Measurements from ENCODE around the gene EFNB1.
"Not testable (repeated sequence)": the region's sequence is repeated elsewhere in the genome, so short reads cannot be mapped to it uniquely, and the experiment has no call there.

Gene EFNB1

GRCh38 chrX:68828740-68829581 is at the start of gene EFNB1:
Gene EFNB1, plus strand, starts transcription at chrX:68829021. Its CDS starts 756 bp downstream, at chrX:68829777.
- WGBS (ENCODE audit: insufficient coverage, insufficient read length): no CpG with 5 or more reads among the region's 82 CpGs
- Histone ChIP-seq H3K27me3 (ENCODE audit: control insufficient read depth, insufficient read depth, low read length) (peaks cover 58% of the 10 kb centered on the region), H3K9me3 (ENCODE audit: control insufficient read depth, insufficient read depth, low read length) (no peaks in the 10 kb centered on the region), H3K4me1 (ENCODE audit: control insufficient read depth, insufficient read depth, low read length) (peaks cover 3% of the 10 kb centered on the region; the same call in 1 of the 2 replicates), H3K36me3 (ENCODE audit: control insufficient read depth, insufficient read depth, low read length) (no peaks in the 10 kb centered on the region), H3K4me3 (ENCODE audit: low read length) (peak within 1 kb of the TSS; percentile 40), H3K27ac (ENCODE audit: low read length) (no peak within 1 kb of the TSS)
- DNase-seq (ENCODE audit: low read depth, low spot score): no peak

- H3K4me3 ChIP-seq (ENCODE audit: low read length); H3K27me3 ChIP-seq (ENCODE audit: control insufficient read depth, insufficient read depth, low read length); DNase-seq (ENCODE audit: low read depth, low spot score); H3K4me1 ChIP-seq (ENCODE audit: control insufficient read depth, insufficient read depth, low read length); H3K36me3 ChIP-seq (ENCODE audit: control insufficient read depth, insufficient read depth, low read length); H3K9me3 ChIP-seq (ENCODE audit: control insufficient read depth, insufficient read depth, low read length); H3K27ac ChIP-seq (ENCODE audit: low read length): not testable (repeated sequence)
- WGBS (ENCODE audit: insufficient coverage, insufficient read length): no CpG with 5 or more reads among the region's 4 CpGs
Observed at GRCh38 chrX:68781295-68781694, 47.5 kb upstream of the EFNB1 start.

- Histone ChIP-seq H3K27ac (ENCODE audit: low read length) (no peak overlapping the region), H3K4me1 (ENCODE audit: control insufficient read depth, insufficient read depth, low read length) (no peaks in the 10 kb centered on the region), H3K36me3 (ENCODE audit: control insufficient read depth, insufficient read depth, low read length) (no peaks in the 10 kb centered on the region), H3K4me3 (ENCODE audit: low read length) (no peak overlapping the region), H3K27me3 (ENCODE audit: control insufficient read depth, insufficient read depth, low read length) (no peaks in the 10 kb centered on the region), H3K9me3 (ENCODE audit: control insufficient read depth, insufficient read depth, low read length) (no peaks in the 10 kb centered on the region)
- no peak for DNase-seq (ENCODE audit: low read depth, low spot score)
- WGBS (ENCODE audit: insufficient coverage, insufficient read length): no CpG with 5 or more reads among the region's 10 CpGs
Observed at GRCh38 chrX:68784816-68785215, 44.0 kb upstream of the EFNB1 start.

- H3K4me1 ChIP-seq (ENCODE audit: control insufficient read depth, insufficient read depth, low read length); H3K9me3 ChIP-seq (ENCODE audit: control insufficient read depth, insufficient read depth, low read length); H3K27ac ChIP-seq (ENCODE audit: low read length); H3K36me3 ChIP-seq (ENCODE audit: control insufficient read depth, insufficient read depth, low read length); H3K4me3 ChIP-seq (ENCODE audit: low read length); H3K27me3 ChIP-seq (ENCODE audit: control insufficient read depth, insufficient read depth, low read length); DNase-seq (ENCODE audit: low read depth, low spot score): not testable (repeated sequence)
- no CpG with 5 or more reads among the region's 4 CpGs for WGBS (ENCODE audit: insufficient coverage, insufficient read length)
Observed at GRCh38 chrX:68786581-68786980, 42.2 kb upstream of the EFNB1 start.

GRCh38 chrX:68789966-68790365 is 38.9 kb upstream of the EFNB1 start:
- DNase-seq (ENCODE audit: low read depth, low spot score): no peak
- WGBS (ENCODE audit: insufficient coverage, insufficient read length): no CpG with 5 or more reads among the region's 3 CpGs
- H3K36me3 ChIP-seq (ENCODE audit: control insufficient read depth, insufficient read depth, low read length): no peaks in the 10 kb centered on the region
- H3K27ac ChIP-seq (ENCODE audit: low read length): no peak overlapping the region
- H3K4me1 ChIP-seq (ENCODE audit: control insufficient read depth, insufficient read depth, low read length): no peaks in the 10 kb centered on the region
- no peaks in the 10 kb centered on the region for H3K27me3 ChIP-seq (ENCODE audit: control insufficient read depth, insufficient read depth, low read length)
- no peaks in the 10 kb centered on the region for H3K9me3 ChIP-seq (ENCODE audit: control insufficient read depth, insufficient read depth, low read length)
- H3K4me3 ChIP-seq (ENCODE audit: low read length): no peak overlapping the region

- WGBS (ENCODE audit: insufficient coverage, insufficient read length): no CpG with 5 or more reads among the region's 1 CpG
- H3K4me3 ChIP-seq (ENCODE audit: low read length): no peak overlapping the region
- H3K27ac ChIP-seq (ENCODE audit: low read length): no peak overlapping the region
- no peaks in the 10 kb centered on the region for H3K27me3 ChIP-seq (ENCODE audit: control insufficient read depth, insufficient read depth, low read length)
- no peaks in the 10 kb centered on the region for H3K9me3 ChIP-seq (ENCODE audit: control insufficient read depth, insufficient read depth, low read length)
- H3K4me1 ChIP-seq (ENCODE audit: control insufficient read depth, insufficient read depth, low read length): no peaks in the 10 kb centered on the region
- no peak for DNase-seq (ENCODE audit: low read depth, low spot score)
- H3K36me3 ChIP-seq (ENCODE audit: control insufficient read depth, insufficient read depth, low read length): no peaks in the 10 kb centered on the region
Observed at GRCh38 chrX:68792083-68792482, 36.7 kb upstream of the EFNB1 start.

- no CpG with 5 or more reads among the region's 4 CpGs for WGBS (ENCODE audit: insufficient coverage, insufficient read length)
- no peak for DNase-seq (ENCODE audit: low read depth, low spot score)
- no peaks in the 10 kb centered on the region for H3K36me3 ChIP-seq (ENCODE audit: control insufficient read depth, insufficient read depth, low read length)
- no peak overlapping the region for H3K4me3 ChIP-seq (ENCODE audit: low read length)
- no peaks in the 10 kb centered on the region for H3K27me3 ChIP-seq (ENCODE audit: control insufficient read depth, insufficient read depth, low read length)
- no peak overlapping the region for H3K27ac ChIP-seq (ENCODE audit: low read length)
- no peaks in the 10 kb centered on the region for H3K9me3 ChIP-seq (ENCODE audit: control insufficient read depth, insufficient read depth, low read length)
- no peaks in the 10 kb centered on the region for H3K4me1 ChIP-seq (ENCODE audit: control insufficient read depth, insufficient read depth, low read length)
Observed at GRCh38 chrX:68794461-68794860, 34.4 kb upstream of the EFNB1 start.

GRCh38 chrX:68795741-68796140 is 33.1 kb upstream of the EFNB1 start:
- Histone ChIP-seq H3K27ac (ENCODE audit: low read length) (no peak overlapping the region), H3K4me3 (ENCODE audit: low read length) (no peak overlapping the region), H3K27me3 (ENCODE audit: control insufficient read depth, insufficient read depth, low read length) (no peaks in the 10 kb centered on the region), H3K36me3 (ENCODE audit: control insufficient read depth, insufficient read depth, low read length) (no peaks in the 10 kb centered on the region), H3K9me3 (ENCODE audit: control insufficient read depth, insufficient read depth, low read length) (no peaks in the 10 kb centered on the region), H3K4me1 (ENCODE audit: control insufficient read depth, insufficient read depth, low read length) (no peaks in the 10 kb centered on the region)
- WGBS (ENCODE audit: insufficient coverage, insufficient read length): no CpG with 5 or more reads among the region's 3 CpGs
- no peak for DNase-seq (ENCODE audit: low read depth, low spot score)

GRCh38 chrX:68798400-68798799 is 30.4 kb upstream of the EFNB1 start:
- DNase-seq (ENCODE audit: low read depth, low spot score); H3K27ac ChIP-seq (ENCODE audit: low read length); H3K4me1 ChIP-seq (ENCODE audit: control insufficient read depth, insufficient read depth, low read length); H3K9me3 ChIP-seq (ENCODE audit: control insufficient read depth, insufficient read depth, low read length); H3K4me3 ChIP-seq (ENCODE audit: low read length); H3K27me3 ChIP-seq (ENCODE audit: control insufficient read depth, insufficient read depth, low read length); H3K36me3 ChIP-seq (ENCODE audit: control insufficient read depth, insufficient read depth, low read length): not testable (repeated sequence)

GRCh38 chrX:68801737-68802290 is 27.0 kb upstream of the EFNB1 start:
- Histone ChIP-seq H3K4me1 (ENCODE audit: control insufficient read depth, insufficient read depth, low read length) (no peaks in the 10 kb centered on the region), H3K36me3 (ENCODE audit: control insufficient read depth, insufficient read depth, low read length) (no peaks in the 10 kb centered on the region), H3K27me3 (ENCODE audit: control insufficient read depth, insufficient read depth, low read length) (no peaks in the 10 kb centered on the region), H3K27ac (ENCODE audit: low read length) (no peak overlapping the region), H3K9me3 (ENCODE audit: control insufficient read depth, insufficient read depth, low read length) (no peaks in the 10 kb centered on the region), H3K4me3 (ENCODE audit: low read length) (no peak overlapping the region)
- no CpG with 5 or more reads among the region's 4 CpGs for WGBS (ENCODE audit: insufficient coverage, insufficient read length)
- DNase-seq (ENCODE audit: low read depth, low spot score): no peak

- no peak for DNase-seq (ENCODE audit: low read depth, low spot score)
- Histone ChIP-seq H3K4me1 (ENCODE audit: control insufficient read depth, insufficient read depth, low read length) (no peaks in the 10 kb centered on the region), H3K4me3 (ENCODE audit: low read length) (no peak overlapping the region), H3K27me3 (ENCODE audit: control insufficient read depth, insufficient read depth, low read length) (no peaks in the 10 kb centered on the region), H3K9me3 (ENCODE audit: control insufficient read depth, insufficient read depth, low read length) (no peaks in the 10 kb centered on the region), H3K27ac (ENCODE audit: low read length) (no peak overlapping the region), H3K36me3 (ENCODE audit: control insufficient read depth, insufficient read depth, low read length) (no peaks in the 10 kb centered on the region)
- no CpG with 5 or more reads among the region's 3 CpGs for WGBS (ENCODE audit: insufficient coverage, insufficient read length)
Observed at GRCh38 chrX:68807818-68808217, 21.0 kb upstream of the EFNB1 start.

All from iPS DF 6.9 (cell line).